Astrocyte of the cerebellum (primary cell): ENCODE results near the gene LTF.
"Not testable (repeated sequence)": the region's sequence is repeated elsewhere in the genome, so short reads cannot be mapped to it uniquely, and the experiment has no call there.

Experiments
- DNase-seq: peaks from one replicate; pipeline ENCODE4 v3.0.0-alpha.2; 2011; ENCODE audit warnings: low read depth
- H3K4me3 ChIP-seq: 2 replicates; pipeline ENCODE4 v1.5.1; 2011; ENCODE audit warnings: mild to moderate bottlenecking, low read depth, low read length, moderate library complexity
- in situ Hi-C: cut with HindIII; loops from 2 replicates; pipeline ENCODE4 v1.10.0; 2017; ENCODE audit warnings: low sequenced_read_pairs
- TF ChIP-seq, protein P1 (sequence below): IDR thresholded peaks from 2 replicates; pipeline ENCODE4 v1.5.1; 2012; ENCODE audit warnings: low read length, low read depth, moderate library complexity, mild to moderate bottlenecking; ENCODE audit errors: missing control alignments

LTF gene

DNA sequence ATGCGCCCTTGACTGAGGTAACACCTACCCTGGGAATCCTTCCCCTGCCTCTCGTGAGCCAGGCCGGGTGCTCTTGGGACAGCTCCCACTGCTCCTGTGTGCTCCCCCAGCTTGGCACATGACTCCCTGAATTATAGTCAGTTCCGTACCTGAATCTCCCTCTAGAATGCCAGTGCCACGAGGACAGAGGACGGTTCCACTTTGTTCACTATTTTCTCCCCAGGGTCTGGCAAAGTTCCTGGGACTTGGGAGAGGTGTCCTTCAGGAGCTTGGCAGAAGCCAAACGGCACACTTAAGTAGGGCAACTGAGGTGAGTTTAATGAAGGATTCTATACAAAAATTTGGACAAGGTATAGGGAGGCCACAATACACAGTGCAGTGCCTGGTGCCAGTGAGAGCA is 67.6 kb downstream of the LTF start:
- in situ Hi-C loops: no loop called here

DNA sequence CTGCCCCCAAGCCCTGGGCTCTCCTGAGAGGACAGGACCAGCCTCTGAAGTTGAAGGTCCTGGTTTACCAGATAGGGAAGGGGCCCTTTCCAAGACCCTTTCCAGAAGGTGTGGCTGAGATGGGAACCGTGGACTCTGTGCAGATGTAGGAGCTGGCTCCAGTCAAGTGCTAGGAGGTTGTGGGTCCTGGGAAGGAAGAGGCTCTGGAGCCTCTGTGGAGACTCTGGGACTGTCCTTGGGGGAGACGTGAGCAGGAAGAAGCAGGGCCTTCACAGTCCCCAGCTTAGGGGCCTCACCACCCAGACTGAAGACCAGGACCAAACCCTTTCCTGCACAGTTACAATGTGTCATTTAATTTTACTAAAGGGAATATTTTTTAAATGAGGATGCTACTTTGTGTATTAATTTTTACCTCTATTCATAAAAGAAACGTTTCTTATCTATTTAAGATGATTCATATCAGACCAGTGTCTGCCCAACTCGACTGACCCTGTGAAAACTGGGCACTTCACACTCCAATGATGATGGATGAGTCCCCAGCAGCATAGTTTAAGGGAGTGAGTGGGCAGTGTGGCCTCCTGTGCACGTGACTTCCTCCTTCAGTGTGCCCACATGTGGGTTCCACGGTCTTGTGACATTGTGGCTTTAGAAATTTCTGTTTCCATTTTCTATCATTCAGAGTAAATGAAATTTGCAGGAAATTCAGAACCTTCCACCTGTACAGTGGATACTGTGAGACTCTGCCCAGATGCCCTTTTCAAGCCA is 68.8 kb downstream of the LTF start:
- in situ Hi-C loops: no loop called here
- TF ChIP-seq, protein P1, sequence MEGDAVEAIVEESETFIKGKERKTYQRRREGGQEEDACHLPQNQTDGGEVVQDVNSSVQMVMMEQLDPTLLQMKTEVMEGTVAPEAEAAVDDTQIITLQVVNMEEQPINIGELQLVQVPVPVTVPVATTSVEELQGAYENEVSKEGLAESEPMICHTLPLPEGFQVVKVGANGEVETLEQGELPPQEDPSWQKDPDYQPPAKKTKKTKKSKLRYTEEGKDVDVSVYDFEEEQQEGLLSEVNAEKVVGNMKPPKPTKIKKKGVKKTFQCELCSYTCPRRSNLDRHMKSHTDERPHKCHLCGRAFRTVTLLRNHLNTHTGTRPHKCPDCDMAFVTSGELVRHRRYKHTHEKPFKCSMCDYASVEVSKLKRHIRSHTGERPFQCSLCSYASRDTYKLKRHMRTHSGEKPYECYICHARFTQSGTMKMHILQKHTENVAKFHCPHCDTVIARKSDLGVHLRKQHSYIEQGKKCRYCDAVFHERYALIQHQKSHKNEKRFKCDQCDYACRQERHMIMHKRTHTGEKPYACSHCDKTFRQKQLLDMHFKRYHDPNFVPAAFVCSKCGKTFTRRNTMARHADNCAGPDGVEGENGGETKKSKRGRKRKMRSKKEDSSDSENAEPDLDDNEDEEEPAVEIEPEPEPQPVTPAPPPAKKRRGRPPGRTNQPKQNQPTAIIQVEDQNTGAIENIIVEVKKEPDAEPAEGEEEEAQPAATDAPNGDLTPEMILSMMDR: no peak
- DNase-seq: no peak
- no peak overlapping the region for H3K4me3 ChIP-seq

More for the DNA sequence above, 67.6 kb downstream of the LTF start:
- TF ChIP-seq, protein P1: no peak
- DNase-seq: no peak
- no peak overlapping the region for H3K4me3 ChIP-seq

DNA sequence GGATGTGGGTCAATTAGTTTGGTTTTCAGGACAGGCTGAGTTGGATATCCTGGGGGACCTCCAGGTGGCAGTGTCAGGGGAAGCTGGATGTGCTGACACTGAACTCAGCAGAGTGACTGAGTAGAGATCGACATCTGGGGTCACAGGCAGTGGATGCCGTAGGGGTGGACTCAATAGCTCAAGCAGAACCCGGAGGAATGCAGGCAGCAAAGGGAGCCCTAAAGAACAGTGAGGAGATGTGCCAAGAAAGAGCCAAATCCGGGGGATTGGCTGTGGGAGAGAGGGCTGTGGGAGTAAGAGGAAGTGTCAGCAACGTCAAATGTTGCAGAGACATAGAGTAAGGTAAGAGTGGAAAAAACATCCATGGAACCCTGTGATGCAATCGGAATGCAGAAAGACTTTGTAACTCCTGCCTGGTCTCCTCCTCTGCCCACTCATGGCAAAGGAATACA is 69.5 kb downstream of the LTF start:
- TF ChIP-seq, protein P1: no peak
- DNase-seq: no peak
- no peak overlapping the region for H3K4me3 ChIP-seq
- in situ Hi-C loops: no loop called here

DNA sequence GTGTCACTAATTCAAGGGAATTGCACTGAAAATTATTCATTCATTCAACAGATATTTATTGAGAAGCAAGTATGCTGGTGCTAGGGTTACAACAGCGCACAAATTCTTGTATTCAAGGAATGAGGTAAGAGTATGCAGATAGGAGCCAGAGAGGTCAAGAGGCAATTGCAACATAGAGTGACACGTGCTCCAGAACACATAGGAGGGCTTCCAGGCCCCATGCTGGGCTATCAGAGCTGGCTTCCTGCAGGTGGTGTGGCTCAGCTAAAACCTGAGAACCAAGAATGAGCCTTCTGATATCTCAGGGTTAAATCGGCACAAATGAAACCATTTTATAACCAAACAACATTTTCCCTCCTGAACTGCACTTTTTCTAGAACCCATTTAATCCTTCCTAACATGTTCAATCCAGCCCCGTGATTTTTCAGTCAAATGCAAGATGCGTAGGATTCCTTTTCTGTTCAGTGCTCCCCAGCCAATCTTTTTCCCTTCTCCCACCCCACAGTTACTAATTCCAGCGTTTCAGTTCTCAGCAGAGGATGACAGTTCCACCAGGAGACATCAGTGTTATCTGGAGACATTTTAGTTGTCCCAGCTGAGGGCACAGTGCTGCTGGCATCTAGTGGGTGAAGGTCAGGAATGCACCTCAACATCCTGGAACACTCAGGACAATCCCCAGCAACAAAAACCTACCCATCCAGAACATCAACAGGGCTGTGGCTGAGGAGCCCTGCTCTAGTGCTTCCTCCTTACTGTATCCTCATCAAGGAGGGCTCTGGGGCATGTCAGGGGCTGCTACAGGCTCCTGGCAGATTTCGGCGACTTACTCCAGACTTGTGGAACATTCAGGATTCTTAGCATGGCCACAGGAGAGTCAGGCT is 70.9 kb downstream of the LTF start:
- DNase-seq: no peak
- H3K4me3 ChIP-seq: no peak overlapping the region
- TF ChIP-seq, protein P1: no peak
- in situ Hi-C loops: no loop called here

DNA sequence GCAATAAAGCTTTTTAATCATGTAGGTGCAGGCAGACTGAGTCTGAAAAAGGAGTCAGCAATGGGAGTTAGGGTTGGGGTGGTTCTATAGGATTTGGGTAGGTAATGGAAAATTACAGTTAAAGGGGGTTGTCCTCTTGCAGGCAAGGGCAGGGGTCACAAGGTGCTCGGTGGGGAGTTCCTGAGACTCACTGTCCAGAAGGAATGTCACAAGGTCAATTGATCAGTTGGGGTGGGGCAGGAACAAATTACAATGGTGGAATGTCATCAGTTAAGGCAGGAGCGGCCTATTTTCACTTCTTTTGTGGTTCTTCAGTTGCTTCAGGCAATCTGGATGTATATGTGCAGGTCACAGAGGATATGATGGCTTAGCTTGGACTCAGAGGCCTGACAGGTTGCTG is 71.7 kb downstream of the LTF start:
- DNase-seq: no peak
- H3K4me3 ChIP-seq: no peak overlapping the region
- TF ChIP-seq, protein P1: no peak
- in situ Hi-C loops: no loop called here

DNA sequence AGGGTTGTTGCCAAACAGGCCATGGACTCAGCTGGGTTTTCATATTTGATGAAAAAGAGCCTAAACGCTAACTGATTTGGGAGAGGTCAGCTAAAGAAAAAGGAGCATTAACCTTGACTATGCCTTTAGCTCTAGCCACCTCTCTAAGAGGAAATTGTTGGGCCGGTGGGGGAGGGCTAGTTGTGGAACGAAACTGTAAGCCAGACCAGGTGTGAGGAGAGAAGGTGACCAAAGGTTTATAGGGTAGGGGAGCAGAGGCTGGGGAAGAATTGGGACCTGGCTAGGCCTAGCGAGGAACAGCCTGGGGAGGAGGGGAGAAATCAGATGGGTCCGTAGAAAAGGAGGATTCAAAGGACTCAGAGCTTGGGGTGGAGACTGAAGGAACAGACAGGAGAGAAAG is 73.2 kb downstream of the LTF start:
- in situ Hi-C loops, DNase-seq, H3K4me3 ChIP-seq: not testable (repeated sequence)

DNA sequence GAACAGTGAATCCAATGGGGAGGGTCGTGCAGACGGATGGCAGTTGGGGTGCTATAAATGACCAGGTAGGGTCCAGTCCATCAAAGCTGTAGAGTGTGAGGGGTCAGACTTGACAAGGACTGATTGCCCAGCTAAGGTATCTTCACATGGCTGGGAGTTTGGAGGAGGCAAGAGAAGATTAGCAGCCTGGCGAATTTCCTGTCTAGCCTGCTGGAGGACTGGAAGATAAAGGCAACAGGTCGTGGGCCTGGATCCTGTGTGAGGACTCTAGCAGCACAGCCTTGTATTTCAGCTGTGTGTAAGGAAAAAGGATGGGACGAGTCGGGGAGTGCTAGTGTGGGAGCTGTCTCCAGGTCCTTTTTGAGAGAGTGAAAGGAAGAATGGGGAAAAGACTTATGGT is 75.4 kb downstream of the LTF start:
- in situ Hi-C loops: no loop called here
- TF ChIP-seq, protein P1: no peak
- no peak for DNase-seq
- H3K4me3 ChIP-seq: no peak overlapping the region

DNA sequence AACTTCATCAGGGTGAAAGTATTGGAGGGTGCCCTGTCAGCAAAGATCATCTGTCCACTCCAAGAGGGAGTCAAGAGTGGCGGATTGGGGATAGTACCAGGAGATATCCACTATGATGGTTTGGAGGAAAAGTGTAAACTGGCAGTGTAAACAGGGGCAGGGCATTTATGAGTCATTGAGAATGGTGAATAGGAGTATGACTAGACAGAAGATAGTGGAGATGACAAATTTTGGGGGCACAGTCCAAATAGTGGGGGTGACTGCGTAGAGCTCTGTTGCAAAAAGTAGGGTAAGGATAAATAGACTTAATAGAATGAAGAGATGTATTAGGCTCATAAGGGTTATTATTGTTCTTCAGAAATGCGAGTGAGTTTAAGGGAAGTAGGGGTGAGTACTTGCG is 75.9 kb downstream of the LTF start:
- H3K4me3 ChIP-seq, DNase-seq, in situ Hi-C loops: not testable (repeated sequence)
